ENCODE measurements around the gene SS18L1. TPM values are rescaled to one million over a fixed set of nuclear protein-coding genes. Genes with fewer than 3 reads are reported as not detected.

The SS18L1 gene
- total and polyA plus RNA-seq, 10 of the 15 experiments (the other 5 are each of a cell fraction or from before 2014, with no cell fraction given), result 1.8 to 20.0 (median 6.6) TPM

GRCh38 chr20:62096421-62097380 is 46.9 kb upstream of the SS18L1 start:
- Histone ChIP-seq H2AFZ (ENCODE audit: control insufficient read depth, low read depth, low read length) (no peak overlapping the region), H3K27me3 (replicated peaks in 1 of 2; ENCODE audit: control insufficient read depth in 2 of 2, insufficient read depth in 2 of 2, low read length in 1 of 2) (no peaks in the 10 kb centered on the region), H3K4me1 (ENCODE audit: control insufficient read depth, insufficient read depth, low read length) (no peaks in the 10 kb centered on the region), H4K20me1 (ENCODE audit: control insufficient read depth, insufficient read depth) (no peaks in the 10 kb centered on the region), H3K9me3 (replicated peaks; ENCODE audit: control insufficient read depth, insufficient read depth, low read length) (peaks cover 4% of the 10 kb centered on the region; the same call in 1 of the 3 replicates), H3K4me2 (ENCODE audit: control insufficient read depth, insufficient read depth) (no peak overlapping the region), H3K4me3 (no peak overlapping the region), H3K27ac (ENCODE audit: control insufficient read depth, insufficient read depth) (no peak overlapping the region), H3K36me3 (ENCODE audit: control insufficient read depth in 2 of 2, insufficient read depth in 2 of 2, low read length in 1 of 2) (no peaks in the 10 kb centered on the region), H3K79me2 (ENCODE audit: control insufficient read depth, insufficient read depth, low read length) (no peaks in the 10 kb centered on the region), H3K9ac (ENCODE audit: control insufficient read depth, insufficient read depth, low read length) (no peak overlapping the region)
- intact Hi-C loops (cut with micrococcal nuclease; ENCODE audit: unreplicated experiment), result no loop called here
- BruUV-seq (replicated peaks), result no TSS peak
- WGBS (ENCODE audit: insufficient coverage, insufficient replicate concordance, low lambda C conversion rate, missing lambda C conversion rate), result 46% methylated on average over 28 of the region's 30 CpGs
- TF ChIP-seq BRCA1 (IDR thresholded peaks at IDR 0.05; ENCODE audit: low read depth, low read length), result no peak
- no peak for TF ChIP-seq HDAC2 (IDR thresholded peaks at IDR 0.05)
- no peak for TF ChIP-seq NBN (IDR thresholded peaks at IDR 0.05)
- no peak for TF ChIP-seq PAX8 (IDR thresholded peaks at IDR 0.05)
- no peak for TF ChIP-seq NR2F1 (conservative IDR thresholded peaks at IDR 0.05)
- no peak for TF ChIP-seq SP1 (IDR thresholded peaks at IDR 0.05; ENCODE audit: low read depth, low read length)
- TF ChIP-seq MTA3 (IDR thresholded peaks at IDR 0.05; ENCODE audit: borderline replicate concordance, low read length), result no peak
- TF ChIP-seq MEF2A (IDR thresholded peaks at IDR 0.05; ENCODE audit: insufficient read depth, low read depth, low read length), result no peak
- TF ChIP-seq ELK1 (IDR thresholded peaks at IDR 0.05; ENCODE audit: low read depth, low read length), result no peak
- TF ChIP-seq NR2C1 (IDR thresholded peaks at IDR 0.05), result no peak
- no peak for TF ChIP-seq CHD2 (IDR thresholded peaks at IDR 0.05; ENCODE audit: borderline replicate concordance, low read depth, low read length)
- TF ChIP-seq YBX1 (IDR thresholded peaks at IDR 0.05), result no peak
- TF ChIP-seq ATF7 (IDR thresholded peaks at IDR 0.05; ENCODE audit: low read depth), result no peak
- no peak for TF ChIP-seq MTA2 (IDR thresholded peaks at IDR 0.05; ENCODE audit: low read depth)
- TF ChIP-seq CTCF (IDR thresholded peaks at IDR 0.05 in 2 of 3, conservative IDR thresholded peaks at IDR 0.05 in 1 of 3; ENCODE audit: control insufficient read depth in 2 of 3, extremely low read depth in 1 of 3, insufficient read depth in 1 of 3, low read depth in 3 of 3, low read length in 3 of 3), result no peak
- ChIA-PET RAD21 (ENCODE audit: unreplicated experiment) (no interaction called here), SMC1A (ENCODE audit: uncharacterized antibody, unreplicated experiment) (no interaction called here), POLR2A (no interaction called here), CTCF (no interaction called here)
- ATAC-seq, result no peak
- no peak for DNase-seq (ENCODE audit: low read depth, low spot score)
- FAIRE-seq, result no peak
- in situ Hi-C loops (cut with MboI), result loop anchor here (25.0 kb wide), 1 partner anchor 609 kb away; no protein-coding TSS in a partner anchor
